ENCODE results near the gene CDNF. TPM values are rescaled to one million over a fixed set of nuclear protein-coding genes. Genes with fewer than 3 reads are reported as not detected.

CDNF gene
- total RNA-seq, 1 experiment from 2014 or later, result 0.39 TPM

GRCh38 chr10:14798636-14799035, 39.2 kb downstream of the CDNF start:
- Histone ChIP-seq H3K4me1 (ENCODE audit: control insufficient read depth, insufficient read depth, low read length) (no peaks in the 10 kb centered on the region), H3K9me3 (ENCODE audit: control insufficient read depth, insufficient read depth, low read depth, low read length) (no peaks in the 10 kb centered on the region), H3K4me3 (ENCODE audit: low read depth in 2 of 2, low read length in 2 of 2) (no peak overlapping the region), H3K27ac (ENCODE audit: low read length) (no peak overlapping the region), H3K27me3 (ENCODE audit: control insufficient read depth, insufficient read depth, low read length) (no peaks in the 10 kb centered on the region), H3K36me3 (ENCODE audit: control insufficient read depth, insufficient read depth, low read length) (no peaks in the 10 kb centered on the region)
- intact Hi-C loops (cut with micrococcal nuclease; ENCODE audit: unreplicated experiment), result no loop called here
- ATAC-seq (no peak), DNase-seq (ENCODE audit: low read depth, low spot score) (no peak)
- TF ChIP-seq SIN3A (IDR thresholded peaks at IDR 0.05; ENCODE audit: borderline replicate concordance, insufficient read depth, low read depth, low read length), result no peak
- TF ChIP-seq REST (IDR thresholded peaks at IDR 0.05; ENCODE audit: insufficient read depth in 1 of 2, low read depth in 2 of 2, low read length in 1 of 2), result no peak
- TF ChIP-seq TCF7L2 (IDR thresholded peaks at IDR 0.05; ENCODE audit: low read depth, low read length), result no peak
- TF ChIP-seq CTCF (IDR thresholded peaks at IDR 0.05), result no peak
- no peak for TF ChIP-seq POLR2AphosphoS5 (IDR thresholded peaks at IDR 0.05; ENCODE audit: low read depth, low read length)
- ChIA-PET CTCF (no interaction called here), POLR2A (no interaction called here)
- in situ Hi-C loops (cut with HindIII; ENCODE audit: low pct_unique_long_range_greater_than_20kb, low sequenced_read_pairs), result no loop called here
- BruUV-seq (replicated peaks), result no TSS peak

GRCh38 chr10:14787938-14788337, 49.9 kb downstream of the CDNF start:
- no TSS peak for BruUV-seq (replicated peaks)
- ChIA-PET CTCF (no interaction called here), POLR2A (no interaction called here)
- Histone ChIP-seq H3K27me3 (ENCODE audit: control insufficient read depth, insufficient read depth, low read length) (no peaks in the 10 kb centered on the region; the same call in 1 of the 2 replicates), H3K4me3 (ENCODE audit: low read depth in 2 of 2, low read length in 2 of 2) (no peak overlapping the region), H3K27ac (ENCODE audit: low read length) (no peak overlapping the region), H3K4me1 (ENCODE audit: control insufficient read depth, insufficient read depth, low read length) (no peaks in the 10 kb centered on the region), H3K9me3 (ENCODE audit: control insufficient read depth, insufficient read depth, low read depth, low read length) (no peaks in the 10 kb centered on the region), H3K36me3 (ENCODE audit: control insufficient read depth, insufficient read depth, low read length) (no peaks in the 10 kb centered on the region)
- TF ChIP-seq REST (IDR thresholded peaks at IDR 0.05; ENCODE audit: insufficient read depth in 1 of 2, low read depth in 2 of 2, low read length in 1 of 2) (no peak), SIN3A (IDR thresholded peaks at IDR 0.05; ENCODE audit: borderline replicate concordance, insufficient read depth, low read depth, low read length) (no peak), CTCF (IDR thresholded peaks at IDR 0.05) (no peak), POLR2AphosphoS5 (IDR thresholded peaks at IDR 0.05; ENCODE audit: low read depth, low read length) (no peak), TCF7L2 (IDR thresholded peaks at IDR 0.05; ENCODE audit: low read depth, low read length) (no peak)
- no peak for ATAC-seq
- DNase-seq (ENCODE audit: low read depth, low spot score), result no peak
- in situ Hi-C loops (cut with HindIII; ENCODE audit: low pct_unique_long_range_greater_than_20kb, low sequenced_read_pairs) (no loop called here), intact Hi-C loops (cut with micrococcal nuclease; ENCODE audit: unreplicated experiment) (no loop called here)
